Measurements from ENCODE around the gene NR5A2.
"Not testable (repeated sequence)": the region's sequence is repeated elsewhere in the genome, so short reads cannot be mapped to it uniquely, and the experiment has no call there.

DNA sequence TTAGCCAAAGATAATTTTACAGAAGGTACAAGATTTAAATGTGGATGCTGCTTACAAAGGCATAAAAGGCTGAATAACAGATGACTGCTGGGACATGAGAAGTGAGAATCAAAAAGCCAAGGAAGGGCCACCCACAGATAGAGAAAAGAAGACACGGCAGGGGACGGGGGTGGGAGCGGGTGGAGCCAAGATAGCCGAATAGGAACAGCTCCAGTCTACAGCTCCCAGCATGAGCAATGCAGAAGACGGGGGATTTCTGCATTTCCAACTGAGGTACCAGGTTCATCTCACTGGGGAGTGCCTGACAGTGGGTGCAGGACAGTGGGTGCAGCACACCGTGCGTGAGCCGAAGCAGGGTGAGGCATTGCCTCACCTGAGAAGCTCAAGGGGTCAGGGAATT, 157.7 kb downstream of the NR5A2 start:
- TF ChIP-seq CTCF (tag by site-specific recombination; IDR thresholded peaks at IDR 0.05); SP2 (tag by site-specific recombination; IDR thresholded peaks at IDR 0.05); ZFP3 (tag by site-specific recombination; IDR thresholded peaks at IDR 0.05; ENCODE audit: low read depth); ZNF121 (tag by site-specific recombination; IDR thresholded peaks at IDR 0.05); ZNF221 (tag by site-specific recombination; IDR thresholded peaks at IDR 0.05; ENCODE audit: borderline replicate concordance); ZNF704 (tag by site-specific recombination; IDR thresholded peaks at IDR 0.05); ATF2 (tag by site-specific recombination; IDR thresholded peaks at IDR 0.05; ENCODE audit: low read depth): not testable (repeated sequence)
- TF ChIP-seq, protein P1, sequence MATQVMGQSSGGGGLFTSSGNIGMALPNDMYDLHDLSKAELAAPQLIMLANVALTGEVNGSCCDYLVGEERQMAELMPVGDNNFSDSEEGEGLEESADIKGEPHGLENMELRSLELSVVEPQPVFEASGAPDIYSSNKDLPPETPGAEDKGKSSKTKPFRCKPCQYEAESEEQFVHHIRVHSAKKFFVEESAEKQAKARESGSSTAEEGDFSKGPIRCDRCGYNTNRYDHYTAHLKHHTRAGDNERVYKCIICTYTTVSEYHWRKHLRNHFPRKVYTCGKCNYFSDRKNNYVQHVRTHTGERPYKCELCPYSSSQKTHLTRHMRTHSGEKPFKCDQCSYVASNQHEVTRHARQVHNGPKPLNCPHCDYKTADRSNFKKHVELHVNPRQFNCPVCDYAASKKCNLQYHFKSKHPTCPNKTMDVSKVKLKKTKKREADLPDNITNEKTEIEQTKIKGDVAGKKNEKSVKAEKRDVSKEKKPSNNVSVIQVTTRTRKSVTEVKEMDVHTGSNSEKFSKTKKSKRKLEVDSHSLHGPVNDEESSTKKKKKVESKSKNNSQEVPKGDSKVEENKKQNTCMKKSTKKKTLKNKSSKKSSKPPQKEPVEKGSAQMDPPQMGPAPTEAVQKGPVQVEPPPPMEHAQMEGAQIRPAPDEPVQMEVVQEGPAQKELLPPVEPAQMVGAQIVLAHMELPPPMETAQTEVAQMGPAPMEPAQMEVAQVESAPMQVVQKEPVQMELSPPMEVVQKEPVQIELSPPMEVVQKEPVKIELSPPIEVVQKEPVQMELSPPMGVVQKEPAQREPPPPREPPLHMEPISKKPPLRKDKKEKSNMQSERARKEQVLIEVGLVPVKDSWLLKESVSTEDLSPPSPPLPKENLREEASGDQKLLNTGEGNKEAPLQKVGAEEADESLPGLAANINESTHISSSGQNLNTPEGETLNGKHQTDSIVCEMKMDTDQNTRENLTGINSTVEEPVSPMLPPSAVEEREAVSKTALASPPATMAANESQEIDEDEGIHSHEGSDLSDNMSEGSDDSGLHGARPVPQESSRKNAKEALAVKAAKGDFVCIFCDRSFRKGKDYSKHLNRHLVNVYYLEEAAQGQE (tag by site-specific recombination; IDR thresholded peaks at IDR 0.05): not testable (repeated sequence)

Data from HEK293 (cell line).